ENCODE measurements around the gene RASL11B. TPM values are rescaled to one million over a fixed set of nuclear protein-coding genes. Genes with fewer than 3 reads are reported as not detected.
A peak's percentile ranks its signal among the peaks of the same experiment; 100 is the strongest.

Gene RASL11B
- total RNA-seq, 6 donors from 2014 or later: 0.30 to 2.1 (median 1.6) TPM; not detected in 3

GRCh38 chr4:52869196-52869595 lies 7.1 kb downstream of the RASL11B start:
- H3K4me1 ChIP-seq: peaks cover 0 to 33% (median 19%) of the 10 kb centered on the region in 4 donors
- TF ChIP-seq EP300 (IDR thresholded peaks at IDR 0.05) (no peak), POLR2AphosphoS5 (IDR thresholded peaks at IDR 0.05) (peak in 1 of 2 donors; percentile 39)
- peak in 1 of 2 donors; percentile 47 for ATAC-seq (ENCODE audit: low FRiP score in 2 of 2)
- no peaks in the 10 kb centered on the region for H3K36me3 ChIP-seq
- H3K27ac ChIP-seq: peak overlapping the region in 1 of 4 donors; percentile 3
- no peaks in the 10 kb centered on the region for H3K27me3 ChIP-seq
- peak in 1 of 2 donors; percentile 72 for DNase-seq
- H3K9me3 ChIP-seq: no peaks in the 10 kb centered on the region
- no peak overlapping the region for H3K4me3 ChIP-seq
- 65 to 76% methylated on average over 5 to 12 of the region's 12 CpGs for WGBS, 2 donors

GRCh38 chr4:52869656-52870055 lies 7.5 kb downstream of the RASL11B start:
- no peak overlapping the region for H3K27ac ChIP-seq

GRCh38 chr4:52870225-52870624 lies 8.1 kb downstream of the RASL11B start:
- DNase-seq: no peak
- Histone ChIP-seq H3K27me3 (no peaks in the 10 kb centered on the region), H3K9me3 (no peaks in the 10 kb centered on the region), H3K27ac (no peak overlapping the region), H3K36me3 (no peaks in the 10 kb centered on the region), H3K4me1 (peaks cover 0 to 25% (median 11%) of the 10 kb centered on the region in 4 donors), H3K4me3 (no peak overlapping the region)
- 62 to 73% methylated on average over 4 of the region's 4 CpGs for WGBS, 2 donors
- TF ChIP-seq POLR2AphosphoS5 (IDR thresholded peaks at IDR 0.05) (no peak), CTCF (IDR thresholded peaks at IDR 0.05) (no peak), POLR2A (IDR thresholded peaks at IDR 0.05) (no peak), EP300 (IDR thresholded peaks at IDR 0.05) (no peak)
- ATAC-seq (ENCODE audit: low FRiP score in 2 of 2): no peak

More at GRCh38 chr4:52869656-52870055, 7.5 kb downstream of the RASL11B start:
- TF ChIP-seq POLR2A (IDR thresholded peaks at IDR 0.05) (no peak), EP300 (IDR thresholded peaks at IDR 0.05) (no peak), POLR2AphosphoS5 (IDR thresholded peaks at IDR 0.05) (no peak), CTCF (IDR thresholded peaks at IDR 0.05) (no peak)
- no peaks in the 10 kb centered on the region for H3K27me3 ChIP-seq
- no peak for DNase-seq
- no peaks in the 10 kb centered on the region for H3K9me3 ChIP-seq
- WGBS, 2 donors: 67% methylated on average over 1 of the region's 1 CpG; no CpG with 5 or more reads in 1 of the 2 donors
- no peaks in the 10 kb centered on the region for H3K36me3 ChIP-seq
- ATAC-seq (ENCODE audit: low FRiP score in 2 of 2): no peak
- H3K4me1 ChIP-seq: peaks cover 0 to 29% (median 17%) of the 10 kb centered on the region in 4 donors
- no peak overlapping the region for H3K4me3 ChIP-seq

GRCh38 chr4:52873191-52873590 lies 11.1 kb downstream of the RASL11B start:
- Histone ChIP-seq H3K4me1 (peaks cover 0 to 16% (median 6%) of the 10 kb centered on the region in 4 donors), H3K36me3 (no peaks in the 10 kb centered on the region), H3K27me3 (no peaks in the 10 kb centered on the region), H3K9me3 (no peaks in the 10 kb centered on the region), H3K4me3 (no peak overlapping the region), H3K27ac (no peak overlapping the region)
- WGBS, 2 donors: 65 to 66% methylated on average over 1 of the region's 1 CpG
- no peak for DNase-seq
- no peak for TF ChIP-seq POLR2AphosphoS5 (IDR thresholded peaks at IDR 0.05)
- TF ChIP-seq POLR2A (IDR thresholded peaks at IDR 0.05): no peak
- TF ChIP-seq CTCF (IDR thresholded peaks at IDR 0.05): no peak
- no peak for TF ChIP-seq EP300 (IDR thresholded peaks at IDR 0.05)
- ATAC-seq (ENCODE audit: low FRiP score in 2 of 2): no peak

- Histone ChIP-seq H3K9me3 (no peaks in the 10 kb centered on the region), H3K27ac (no peak overlapping the region), H3K4me3 (no peak overlapping the region), H3K27me3 (no peaks in the 10 kb centered on the region), H3K36me3 (no peaks in the 10 kb centered on the region), H3K4me1 (peaks cover 0 to 12% (median 3%) of the 10 kb centered on the region in 4 donors)
- peak in 1 of 2 donors; percentile 82 for ATAC-seq (ENCODE audit: low FRiP score in 2 of 2)
- TF ChIP-seq EP300 (IDR thresholded peaks at IDR 0.05) (no peak), POLR2AphosphoS5 (IDR thresholded peaks at IDR 0.05) (no peak), CTCF (IDR thresholded peaks at IDR 0.05) (no peak), POLR2A (IDR thresholded peaks at IDR 0.05) (no peak)
- peak in 1 of 2 donors; percentile 31 for DNase-seq
- 76 to 82% methylated on average over 10 of the region's 10 CpGs for WGBS, 2 donors
These were observed 11.8 kb downstream of the RASL11B start for GRCh38 chr4:52873861-52874343.
